ENCODE results near the gene NLGN4Y.

NLGN4Y gene

DNA sequence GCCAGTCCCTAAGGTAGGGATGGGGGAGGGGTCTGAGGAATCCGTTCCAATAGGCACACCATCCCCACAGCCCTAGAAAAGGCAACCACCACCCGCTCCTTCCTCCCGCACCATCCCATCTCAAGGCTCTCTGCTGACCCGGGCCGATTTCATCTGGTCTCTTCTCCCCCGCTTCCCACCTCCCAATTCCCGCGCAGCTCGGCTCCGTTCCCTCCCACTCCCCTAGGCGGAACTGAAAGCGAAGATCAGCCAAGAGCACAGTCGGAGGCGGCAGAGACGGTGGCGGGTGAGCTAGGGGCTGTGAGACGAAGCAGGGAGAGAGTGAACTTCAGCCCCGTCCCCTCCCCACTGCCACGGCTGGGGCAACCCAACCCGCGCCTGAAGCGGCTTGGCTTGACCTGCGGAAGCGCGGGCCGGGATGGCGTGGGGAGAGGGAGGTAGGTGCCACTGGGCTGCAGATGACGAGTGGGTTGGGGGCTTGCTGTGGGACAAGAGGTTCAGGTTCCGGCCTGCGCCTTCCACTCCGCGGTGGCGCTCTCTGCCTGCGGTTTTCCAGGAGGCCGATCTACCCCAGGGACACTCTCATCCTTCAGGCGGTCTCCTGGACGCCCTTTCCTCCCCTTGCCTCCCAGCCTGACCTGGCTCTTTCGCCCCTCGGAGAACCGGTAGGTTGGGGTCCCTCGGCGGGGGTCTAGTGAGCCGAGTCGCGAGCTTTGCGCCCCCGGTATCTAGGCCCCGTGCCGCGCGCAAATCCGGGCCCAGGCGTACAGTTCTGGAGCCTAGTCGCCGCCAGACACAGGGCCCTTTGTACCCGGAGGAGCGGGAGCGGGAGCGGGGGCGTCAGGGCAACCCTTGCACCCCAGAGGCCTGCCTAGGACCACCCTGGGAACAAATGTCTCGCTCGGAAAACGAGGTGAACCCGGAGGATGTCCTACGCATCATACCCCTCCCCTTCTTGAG, at the start of gene NLGN4Y:
Gene NLGN4Y, plus strand, starts transcription at position 258 of the 960 bp plus-strand sequence. CDS start 97,591 bp downstream, outside the sequence.
- Histone ChIP-seq H3K9me3 (ENCODE audit: control insufficient read depth, low read depth, low read length) (no peaks in the 10 kb centered on the region), H3K4me3 (ENCODE audit: low read length) (no peak within 1 kb of the TSS), H3K36me3 (ENCODE audit: control insufficient read depth, low read depth, low read length) (no peaks in the 10 kb centered on the region), H3K9ac (ENCODE audit: low read length) (no peak within 1 kb of the TSS), H3K27ac (ENCODE audit: low read length) (no peak within 1 kb of the TSS), H3K4me1 (ENCODE audit: control insufficient read depth, low read depth, low read length) (no peaks in the 10 kb centered on the region), H3K27me3 (ENCODE audit: control insufficient read depth, insufficient read depth, low read length) (no peaks in the 10 kb centered on the region)

DNA sequence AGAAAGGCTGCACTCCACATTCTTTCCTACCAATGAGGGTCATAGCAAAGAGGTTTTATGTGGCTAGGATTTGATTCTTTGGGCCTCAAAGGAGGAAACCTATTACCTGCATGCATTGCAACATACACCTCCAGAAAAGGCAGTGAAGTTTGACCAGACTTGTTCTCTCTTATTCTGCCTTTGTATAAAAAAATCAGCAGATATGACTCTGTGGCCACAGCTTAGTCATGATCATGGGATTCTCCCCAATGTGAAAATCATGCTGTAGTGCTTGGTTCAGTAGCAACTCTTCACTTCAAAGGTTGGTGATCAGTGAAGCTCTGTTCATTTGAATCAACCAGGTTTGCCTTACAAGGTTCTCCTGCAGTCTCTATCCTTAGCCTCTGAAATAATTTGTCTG, 38.4 kb upstream of the NLGN4Y start:
- H3K9me3 ChIP-seq (ENCODE audit: control insufficient read depth, low read depth, low read length), result no peaks in the 10 kb centered on the region
- no peak overlapping the region for H3K27ac ChIP-seq (ENCODE audit: low read length)
- no peaks in the 10 kb centered on the region for H3K27me3 ChIP-seq (ENCODE audit: control insufficient read depth, insufficient read depth, low read length)
- no peak overlapping the region for H3K9ac ChIP-seq (ENCODE audit: low read length)
- H3K4me1 ChIP-seq (ENCODE audit: control insufficient read depth, low read depth, low read length), result no peaks in the 10 kb centered on the region
- no peaks in the 10 kb centered on the region for H3K36me3 ChIP-seq (ENCODE audit: control insufficient read depth, low read depth, low read length)
- H3K4me3 ChIP-seq (ENCODE audit: low read length), result no peak overlapping the region

DNA sequence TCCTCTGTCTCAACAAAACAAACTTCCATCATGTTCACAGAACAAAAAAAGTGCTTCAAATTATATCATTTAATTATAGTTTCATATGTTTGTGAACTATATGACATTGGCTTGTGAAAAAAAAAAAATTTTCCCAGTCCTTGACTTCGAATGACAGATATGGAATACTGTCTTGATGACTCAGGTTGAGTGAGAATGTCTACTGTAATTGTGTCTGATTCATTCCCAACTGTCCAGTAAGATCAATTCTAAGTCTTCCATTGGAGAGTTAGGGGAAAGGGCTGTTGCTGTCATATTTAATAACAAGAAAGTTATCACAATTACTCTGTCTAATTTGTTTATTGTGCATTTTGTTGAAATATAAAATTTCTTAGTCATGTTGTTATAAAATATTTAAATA, 34.1 kb upstream of the NLGN4Y start:
- no peaks in the 10 kb centered on the region for H3K36me3 ChIP-seq (ENCODE audit: control insufficient read depth, low read depth, low read length)
- no peaks in the 10 kb centered on the region for H3K9me3 ChIP-seq (ENCODE audit: control insufficient read depth, low read depth, low read length)
- no peak overlapping the region for H3K9ac ChIP-seq (ENCODE audit: low read length)
- no peak overlapping the region for H3K4me3 ChIP-seq (ENCODE audit: low read length)
- no peaks in the 10 kb centered on the region for H3K4me1 ChIP-seq (ENCODE audit: control insufficient read depth, low read depth, low read length)
- no peak overlapping the region for H3K27ac ChIP-seq (ENCODE audit: low read length)
- no peaks in the 10 kb centered on the region for H3K27me3 ChIP-seq (ENCODE audit: control insufficient read depth, insufficient read depth, low read length)

DNA sequence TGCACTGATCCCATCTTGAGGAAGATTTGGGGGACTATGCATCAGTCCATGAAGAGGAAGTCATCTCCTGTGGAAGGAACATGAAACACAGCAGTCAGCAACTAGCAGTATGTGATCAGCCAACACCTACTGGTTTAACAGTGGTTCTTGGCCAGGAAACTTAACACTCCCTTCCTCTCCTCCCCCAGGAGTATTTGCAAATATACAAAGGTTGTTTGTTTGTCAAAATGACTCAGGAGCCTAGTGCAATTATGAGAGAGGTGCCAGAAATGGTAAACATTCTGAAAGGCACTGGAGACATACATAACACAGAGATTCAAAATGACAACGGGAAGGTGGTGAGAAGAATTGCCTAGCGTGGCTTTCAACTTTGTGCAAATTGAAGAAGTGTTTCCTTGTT, 26.3 kb upstream of the NLGN4Y start:
- Histone ChIP-seq H3K4me1 (ENCODE audit: control insufficient read depth, low read depth, low read length) (no peaks in the 10 kb centered on the region), H3K9ac (ENCODE audit: low read length) (no peak overlapping the region), H3K9me3 (ENCODE audit: control insufficient read depth, low read depth, low read length) (no peaks in the 10 kb centered on the region), H3K4me3 (ENCODE audit: low read length) (no peak overlapping the region), H3K27ac (ENCODE audit: low read length) (no peak overlapping the region), H3K27me3 (ENCODE audit: control insufficient read depth, insufficient read depth, low read length) (no peaks in the 10 kb centered on the region), H3K36me3 (ENCODE audit: control insufficient read depth, low read depth, low read length) (no peaks in the 10 kb centered on the region)

DNA sequence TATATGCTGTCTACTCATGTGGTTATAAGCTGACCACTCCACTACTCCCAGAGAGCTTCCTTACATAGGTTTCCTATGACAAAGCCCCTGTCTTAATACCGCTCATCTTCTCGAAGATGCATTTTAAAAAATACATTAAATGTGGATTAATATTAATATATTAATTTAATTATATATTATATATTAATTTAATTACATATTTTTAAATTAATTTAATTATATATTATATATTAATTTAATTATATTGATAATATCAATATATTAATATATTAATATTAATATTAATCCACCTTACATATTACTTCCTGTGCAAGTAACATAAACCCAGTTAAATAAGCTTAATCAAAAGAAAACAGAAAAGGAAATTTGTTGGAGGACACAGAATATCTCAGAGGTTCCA, 19.7 kb upstream of the NLGN4Y start:
- no peak overlapping the region for H3K4me3 ChIP-seq (ENCODE audit: low read length)
- no peaks in the 10 kb centered on the region for H3K4me1 ChIP-seq (ENCODE audit: control insufficient read depth, low read depth, low read length)
- no peaks in the 10 kb centered on the region for H3K27me3 ChIP-seq (ENCODE audit: control insufficient read depth, insufficient read depth, low read length)
- H3K9me3 ChIP-seq (ENCODE audit: control insufficient read depth, low read depth, low read length), result no peaks in the 10 kb centered on the region
- H3K27ac ChIP-seq (ENCODE audit: low read length), result no peak overlapping the region
- no peaks in the 10 kb centered on the region for H3K36me3 ChIP-seq (ENCODE audit: control insufficient read depth, low read depth, low read length)
- no peak overlapping the region for H3K9ac ChIP-seq (ENCODE audit: low read length)

DNA sequence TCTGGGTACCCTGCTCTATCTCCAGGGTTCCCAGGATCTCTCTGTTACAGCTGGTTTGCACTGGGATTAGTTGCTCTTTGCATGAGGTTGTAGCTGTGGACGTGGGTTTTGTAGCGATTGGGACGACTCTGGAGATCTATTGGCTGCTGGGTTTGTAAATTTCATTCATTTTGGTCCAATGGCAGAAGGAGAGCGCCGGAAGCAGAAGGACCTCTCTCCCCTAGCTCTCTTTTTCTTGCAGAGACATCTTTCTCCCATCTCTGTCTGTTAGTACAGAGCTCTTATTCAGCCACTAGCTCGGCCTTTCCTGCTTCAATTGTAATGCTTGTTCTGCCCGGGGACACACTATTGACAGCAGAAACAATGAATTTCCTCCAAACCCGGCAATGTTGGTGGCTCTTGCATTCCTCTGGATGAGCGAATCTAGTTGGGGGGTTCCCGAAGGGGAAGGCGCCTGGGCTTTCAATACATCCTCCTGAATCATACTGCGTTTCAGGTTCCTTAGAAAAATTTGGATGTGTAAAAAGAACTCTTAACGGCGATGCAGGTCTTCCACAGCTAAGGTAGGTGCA, 1.9 kb upstream of the NLGN4Y start:
- no peaks in the 10 kb centered on the region for H3K9me3 ChIP-seq (ENCODE audit: control insufficient read depth, low read depth, low read length)

DNA sequence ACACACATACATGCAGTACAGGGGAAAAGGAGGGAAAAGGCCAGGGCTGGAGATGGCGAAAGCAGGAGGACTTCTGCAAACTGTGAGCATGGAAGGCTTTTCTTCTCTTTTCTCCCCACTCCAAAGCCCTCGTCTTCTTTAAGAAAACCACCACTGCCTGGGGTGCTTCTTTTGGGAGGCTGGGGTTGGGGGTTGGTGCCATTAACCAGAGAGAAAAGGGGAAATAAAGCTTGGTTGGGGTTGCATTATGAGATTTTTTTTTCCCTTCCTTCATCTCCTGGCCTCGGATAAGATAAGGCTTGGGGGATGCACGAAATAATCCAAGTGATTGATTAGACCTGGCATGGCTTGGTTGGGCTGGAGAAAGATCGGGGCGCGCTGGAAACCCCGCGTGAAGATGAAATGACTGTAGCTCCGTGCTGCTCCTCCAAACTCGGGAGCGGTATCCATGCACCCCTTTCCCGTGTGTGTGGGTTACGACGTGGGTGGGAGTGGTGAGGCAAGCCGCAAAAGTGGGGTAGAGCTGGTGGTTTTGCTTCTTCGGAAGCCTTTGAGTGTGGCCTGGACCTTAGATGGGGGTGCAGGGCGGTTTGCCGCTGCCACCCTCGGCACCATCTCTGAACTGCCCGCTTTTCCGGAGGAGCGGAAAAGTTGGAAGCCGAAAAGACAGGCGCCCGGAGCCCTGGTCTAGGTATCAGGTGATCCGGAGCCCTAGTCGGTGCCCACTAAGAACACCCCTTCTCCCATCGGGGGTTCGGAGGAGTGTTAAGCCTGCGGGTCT, 648 bp upstream of the NLGN4Y start:
- no peaks in the 10 kb centered on the region for H3K9me3 ChIP-seq (ENCODE audit: control insufficient read depth, low read depth, low read length)
- no peaks in the 10 kb centered on the region for H3K4me1 ChIP-seq (ENCODE audit: control insufficient read depth, low read depth, low read length)
- H3K9ac ChIP-seq (ENCODE audit: low read length), result no peak overlapping the region
- H3K36me3 ChIP-seq (ENCODE audit: control insufficient read depth, low read depth, low read length), result no peaks in the 10 kb centered on the region
- no peaks in the 10 kb centered on the region for H3K27me3 ChIP-seq (ENCODE audit: control insufficient read depth, insufficient read depth, low read length)
- H3K4me3 ChIP-seq (ENCODE audit: low read length), result no peak overlapping the region
- no peak overlapping the region for H3K27ac ChIP-seq (ENCODE audit: low read length)

More for the DNA sequence above, 1.9 kb upstream of the NLGN4Y start:
- H3K4me1 ChIP-seq (ENCODE audit: control insufficient read depth, low read depth, low read length), result no peaks in the 10 kb centered on the region
- H3K27me3 ChIP-seq (ENCODE audit: control insufficient read depth, insufficient read depth, low read length), result no peaks in the 10 kb centered on the region
- no peak overlapping the region for H3K9ac ChIP-seq (ENCODE audit: low read length)
- no peaks in the 10 kb centered on the region for H3K36me3 ChIP-seq (ENCODE audit: control insufficient read depth, low read depth, low read length)
- H3K4me3 ChIP-seq (ENCODE audit: low read length), result no peak overlapping the region
- H3K27ac ChIP-seq (ENCODE audit: low read length), result no peak overlapping the region

DNA sequence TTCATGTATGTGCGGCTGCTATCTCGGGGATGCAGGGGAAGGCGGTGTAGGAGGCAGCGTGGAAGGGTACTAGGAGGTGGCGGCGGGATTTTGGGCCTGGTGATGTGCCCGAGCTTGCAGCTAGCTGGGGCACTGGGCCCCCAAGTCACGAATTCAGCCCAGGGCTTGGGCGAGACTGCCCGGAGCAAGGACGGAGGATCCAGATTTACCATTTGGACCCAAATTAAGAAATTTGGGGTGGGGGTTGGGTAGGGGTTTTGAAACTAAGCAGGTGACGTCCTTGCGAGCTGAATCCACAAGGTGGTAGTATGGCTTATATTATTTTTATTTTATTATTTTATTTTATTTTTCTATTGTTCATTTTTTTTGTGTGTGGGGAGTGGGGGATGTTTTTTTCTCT, 986 bp downstream of the NLGN4Y start:
- Histone ChIP-seq H3K4me3 (ENCODE audit: low read length) (no peak overlapping the region), H3K27ac (ENCODE audit: low read length) (no peak overlapping the region), H3K27me3 (ENCODE audit: control insufficient read depth, insufficient read depth, low read length) (no peaks in the 10 kb centered on the region), H3K9ac (ENCODE audit: low read length) (no peak overlapping the region), H3K4me1 (ENCODE audit: control insufficient read depth, low read depth, low read length) (no peaks in the 10 kb centered on the region), H3K36me3 (ENCODE audit: control insufficient read depth, low read depth, low read length) (no peaks in the 10 kb centered on the region), H3K9me3 (ENCODE audit: control insufficient read depth, low read depth, low read length) (no peaks in the 10 kb centered on the region)

DNA sequence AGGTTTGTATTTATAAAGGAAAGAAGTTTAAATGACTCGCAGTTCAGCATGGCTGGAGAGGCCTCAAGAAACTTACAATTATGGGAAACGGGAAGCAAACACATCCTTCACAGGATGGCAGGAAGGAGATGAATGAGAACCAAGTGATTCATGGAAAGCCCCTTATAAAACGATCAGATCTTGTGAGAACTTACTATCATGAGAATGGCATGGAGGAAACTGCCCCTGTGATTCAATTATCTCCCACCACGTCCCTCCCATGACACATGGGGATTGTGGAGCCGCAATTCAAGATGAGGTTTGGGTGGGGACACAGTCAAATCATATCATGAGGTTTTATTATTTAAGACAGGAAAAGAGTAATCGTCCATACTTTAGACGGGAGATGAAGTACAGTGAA, 4.0 kb downstream of the NLGN4Y start:
- Histone ChIP-seq H3K9ac (ENCODE audit: low read length) (no peak overlapping the region), H3K36me3 (ENCODE audit: control insufficient read depth, low read depth, low read length) (no peaks in the 10 kb centered on the region), H3K4me3 (ENCODE audit: low read length) (no peak overlapping the region), H3K9me3 (ENCODE audit: control insufficient read depth, low read depth, low read length) (no peaks in the 10 kb centered on the region), H3K4me1 (ENCODE audit: control insufficient read depth, low read depth, low read length) (no peaks in the 10 kb centered on the region), H3K27ac (ENCODE audit: low read length) (no peak overlapping the region), H3K27me3 (ENCODE audit: control insufficient read depth, insufficient read depth, low read length) (no peaks in the 10 kb centered on the region)

DNA sequence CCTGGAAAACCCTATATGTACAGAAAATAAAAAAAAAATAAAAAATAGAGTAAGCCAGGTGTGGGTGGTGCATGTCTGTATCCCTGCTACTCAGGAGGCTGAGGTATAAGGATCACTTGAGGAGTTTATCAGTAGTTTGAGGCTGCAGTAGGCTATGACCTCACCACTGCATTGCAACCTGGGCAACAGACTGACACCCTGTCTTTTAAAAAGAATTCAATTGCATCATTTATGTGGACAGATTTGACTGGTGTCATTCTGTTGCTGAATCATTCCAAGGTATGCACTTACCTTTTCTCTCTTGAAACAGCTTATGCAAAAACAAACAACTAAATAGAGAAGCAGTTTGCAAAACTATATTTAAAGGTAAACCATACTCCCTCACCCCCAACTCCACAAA, 12.4 kb downstream of the NLGN4Y start:
- no peak overlapping the region for H3K4me3 ChIP-seq (ENCODE audit: low read length)
- H3K27ac ChIP-seq (ENCODE audit: low read length), result no peak overlapping the region
- no peaks in the 10 kb centered on the region for H3K9me3 ChIP-seq (ENCODE audit: control insufficient read depth, low read depth, low read length)
- H3K9ac ChIP-seq (ENCODE audit: low read length), result no peak overlapping the region
- no peaks in the 10 kb centered on the region for H3K4me1 ChIP-seq (ENCODE audit: control insufficient read depth, low read depth, low read length)
- H3K27me3 ChIP-seq (ENCODE audit: control insufficient read depth, insufficient read depth, low read length), result no peaks in the 10 kb centered on the region
- H3K36me3 ChIP-seq (ENCODE audit: control insufficient read depth, low read depth, low read length), result no peaks in the 10 kb centered on the region

DNA sequence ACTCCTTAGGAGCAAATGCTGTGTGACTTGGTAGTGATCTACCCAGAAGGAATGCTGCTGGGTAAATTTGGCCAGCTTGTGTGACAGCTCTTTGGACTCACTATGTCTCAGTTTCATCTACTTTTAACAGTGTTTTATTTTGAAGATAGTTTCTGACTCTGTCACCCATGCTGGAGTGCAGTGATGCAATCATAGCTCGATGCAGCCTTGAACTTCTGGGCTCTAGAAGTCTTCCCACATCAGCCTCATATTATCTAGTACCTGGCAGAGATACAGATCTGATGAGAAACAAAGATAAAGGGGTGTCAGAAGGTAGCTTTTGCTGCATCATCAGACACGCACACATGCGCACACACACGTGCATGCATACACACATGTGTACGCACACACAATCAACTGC, 19.2 kb downstream of the NLGN4Y start:
- H3K36me3 ChIP-seq (ENCODE audit: control insufficient read depth, low read depth, low read length), result no peaks in the 10 kb centered on the region
- no peak overlapping the region for H3K4me3 ChIP-seq (ENCODE audit: low read length)

More for the DNA sequence above, 19.2 kb downstream of the NLGN4Y start:
- H3K27me3 ChIP-seq (ENCODE audit: control insufficient read depth, insufficient read depth, low read length), result no peaks in the 10 kb centered on the region
- H3K9me3 ChIP-seq (ENCODE audit: control insufficient read depth, low read depth, low read length), result no peaks in the 10 kb centered on the region
- H3K4me1 ChIP-seq (ENCODE audit: control insufficient read depth, low read depth, low read length), result no peaks in the 10 kb centered on the region
- H3K9ac ChIP-seq (ENCODE audit: low read length), result no peak overlapping the region
- H3K27ac ChIP-seq (ENCODE audit: low read length), result no peak overlapping the region

All from iPS-18a (cell line).